ENCODE data around the gene TMEM9. TPM values are rescaled to one million over a fixed set of nuclear protein-coding genes. Genes with fewer than 3 reads are reported as not detected.
A peak's percentile ranks its signal among the peaks of the same experiment; 100 is the strongest.

Gene TMEM9
- total RNA-seq, 2 donors from 2014 or later = 41.8 to 63.4 TPM

DNA sequence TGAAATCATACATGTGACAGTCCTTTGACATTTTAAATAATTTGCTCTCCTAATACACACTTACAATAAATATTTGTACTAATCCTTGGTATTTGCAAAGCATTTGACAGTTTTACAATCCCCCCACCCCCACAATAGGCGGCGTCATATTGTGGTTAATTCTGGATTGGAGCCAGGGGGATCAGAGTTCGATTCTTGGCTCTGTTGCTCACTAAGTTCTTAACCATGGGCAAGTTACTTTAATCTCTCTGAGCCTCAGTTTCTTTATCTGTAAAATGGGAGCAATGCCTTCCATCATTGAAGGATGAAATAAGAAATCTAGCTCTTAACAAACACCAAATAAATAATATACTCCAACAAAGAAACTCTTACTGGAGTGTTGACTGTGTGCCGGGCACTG lies 65.9 kb downstream of the TMEM9 start:
- no peak overlapping the region for H3K27ac ChIP-seq
- no peak overlapping the region for H3K4me3 ChIP-seq
- H3K27me3 ChIP-seq = no peaks in the 10 kb centered on the region
- no peak for DNase-seq (ENCODE audit: low spot score)
- H3K36me3 ChIP-seq = no peaks in the 10 kb centered on the region
- H3K9me3 ChIP-seq = no peaks in the 10 kb centered on the region
- TF ChIP-seq, protein P1, sequence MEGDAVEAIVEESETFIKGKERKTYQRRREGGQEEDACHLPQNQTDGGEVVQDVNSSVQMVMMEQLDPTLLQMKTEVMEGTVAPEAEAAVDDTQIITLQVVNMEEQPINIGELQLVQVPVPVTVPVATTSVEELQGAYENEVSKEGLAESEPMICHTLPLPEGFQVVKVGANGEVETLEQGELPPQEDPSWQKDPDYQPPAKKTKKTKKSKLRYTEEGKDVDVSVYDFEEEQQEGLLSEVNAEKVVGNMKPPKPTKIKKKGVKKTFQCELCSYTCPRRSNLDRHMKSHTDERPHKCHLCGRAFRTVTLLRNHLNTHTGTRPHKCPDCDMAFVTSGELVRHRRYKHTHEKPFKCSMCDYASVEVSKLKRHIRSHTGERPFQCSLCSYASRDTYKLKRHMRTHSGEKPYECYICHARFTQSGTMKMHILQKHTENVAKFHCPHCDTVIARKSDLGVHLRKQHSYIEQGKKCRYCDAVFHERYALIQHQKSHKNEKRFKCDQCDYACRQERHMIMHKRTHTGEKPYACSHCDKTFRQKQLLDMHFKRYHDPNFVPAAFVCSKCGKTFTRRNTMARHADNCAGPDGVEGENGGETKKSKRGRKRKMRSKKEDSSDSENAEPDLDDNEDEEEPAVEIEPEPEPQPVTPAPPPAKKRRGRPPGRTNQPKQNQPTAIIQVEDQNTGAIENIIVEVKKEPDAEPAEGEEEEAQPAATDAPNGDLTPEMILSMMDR (IDR thresholded peaks at IDR 0.05) = no peak
- H3K4me1 ChIP-seq = no peaks in the 10 kb centered on the region

DNA sequence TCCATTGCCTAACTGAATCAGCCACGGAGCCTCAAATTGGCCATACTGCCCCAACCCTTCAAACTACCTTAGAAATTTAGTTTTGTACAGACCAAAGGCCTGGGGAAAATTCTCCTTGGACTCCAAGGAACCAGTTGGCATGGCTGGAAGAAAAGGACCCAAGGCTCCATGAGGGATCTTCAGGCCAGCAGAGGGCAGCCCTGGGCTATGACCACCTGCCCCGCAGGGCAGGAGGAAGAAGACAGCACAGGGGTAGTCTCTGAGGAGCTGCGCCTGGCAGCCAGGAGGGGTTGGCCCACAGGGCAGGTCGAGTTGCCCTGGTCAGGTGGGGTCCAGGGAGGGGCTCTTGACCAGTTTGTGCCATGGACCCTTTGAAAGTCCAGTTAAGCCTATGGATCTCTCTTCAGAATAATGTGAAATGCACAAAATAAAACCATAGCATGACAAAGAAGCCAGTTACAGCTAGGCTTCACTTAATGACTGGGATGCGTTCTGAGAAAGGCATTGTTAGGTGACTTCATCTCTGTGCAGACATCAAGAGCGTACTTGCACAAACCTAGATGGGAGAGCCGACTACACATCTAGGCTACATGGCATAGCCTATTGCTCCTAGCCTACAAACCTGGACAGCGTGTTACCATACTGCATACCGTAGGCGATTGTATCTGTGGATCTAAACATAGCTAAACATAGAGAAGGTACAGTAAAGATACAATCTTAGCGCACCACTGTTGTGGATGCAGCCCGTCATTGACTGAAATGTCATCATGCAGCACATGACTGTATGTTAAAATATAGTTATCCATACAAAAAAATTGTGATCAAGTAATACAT lies 68.2 kb downstream of the TMEM9 start:
- Histone ChIP-seq H3K27ac (no peak overlapping the region), H3K27me3 (no peaks in the 10 kb centered on the region), H3K4me3 (no peak overlapping the region), H3K9me3 (no peaks in the 10 kb centered on the region), H3K4me1 (no peaks in the 10 kb centered on the region), H3K36me3 (no peaks in the 10 kb centered on the region)
- no peak for DNase-seq (ENCODE audit: low spot score)
- TF ChIP-seq, protein P1 (IDR thresholded peaks at IDR 0.05) = peak; percentile 37 to 66

Other genes starting within 250 kb of the TMEM9 start
- 1 to 10 TPM in 1 of 2 donors, under 1 TPM in 1; 0.48 to 1.5 TPM for gene KIF21B, start 130.8 kb downstream of the TMEM9 start, total RNA-seq
- gene CACNA1S, start 42.0 kb downstream of the TMEM9 start, total RNA-seq = not detected
- not detected for gene ASCL5, start 27.3 kb downstream of the TMEM9 start, total RNA-seq
- gene IGFN1, start 36.4 kb upstream of the TMEM9 start, total RNA-seq = not detected
- gene PKP1, start 129.0 kb upstream of the TMEM9 start, total RNA-seq = 1 to 10 TPM in 1 of 2 donors, not detected in 1; 2.3 TPM
- gene TNNT2, start 223.2 kb upstream of the TMEM9 start, total RNA-seq = over 10,000 TPM in 1 of 2 donors, 1,000 to 10,000 TPM in 1; 4,112 to 12,321 TPM
- 1 to 10 TPM; 1.4 to 8.8 TPM for gene LAD1, start 244.8 kb upstream of the TMEM9 start, total RNA-seq